GM19467 (cell line): ENCODE measurements around the gene LHB.
"Not testable (repeated sequence)": the region's sequence is repeated elsewhere in the genome, so short reads cannot be mapped to it uniquely, and the experiment has no call there.

Experiments
- ATAC-seq: cut with Tn5 transposase; IDR thresholded peaks from one replicate; pipeline ENCODE4 v1.9.1; 2021; ENCODE audit warnings: mild to moderate bottlenecking, moderate library complexity; ENCODE audit not compliant: unreplicated experiment

LHB gene

GRCh38 chr19:49038557-49039276, 21.8 kb upstream of the LHB start:
- ATAC-seq: not testable (repeated sequence)

- not testable (repeated sequence) for ATAC-seq
Measured at GRCh38 chr19:49038111-49038510, 21.2 kb upstream of the LHB start.

- ATAC-seq: not testable (repeated sequence)
Measured at GRCh38 chr19:49036815-49037214, 19.9 kb upstream of the LHB start, which contains the start of gene CGB1. TSS of gene CGB1 (minus strand) at chr19:49036895. CDS start at chr19:49036711, 184 bp downstream.

- ATAC-seq: not testable (repeated sequence)
Measured at GRCh38 chr19:49031642-49032301, 14.9 kb upstream of the LHB start, which contains the start of gene CGB2. TSS of gene CGB2 (plus strand) at chr19:49031890. CDS start at chr19:49032096, 206 bp downstream.

GRCh38 chr19:49030323-49030722, 13.4 kb upstream of the LHB start:
- ATAC-seq: not testable (repeated sequence)

- ATAC-seq: not testable (repeated sequence)
Measured at GRCh38 chr19:49029749-49030148, 12.9 kb upstream of the LHB start.

- ATAC-seq: not testable (repeated sequence)
Measured at GRCh38 chr19:49028686-49029085, 11.8 kb upstream of the LHB start.

- ATAC-seq: not testable (repeated sequence)
Measured at GRCh38 chr19:49025599-49025998, 8.7 kb upstream of the LHB start.

- ATAC-seq: not testable (repeated sequence)
Measured at GRCh38 chr19:49025088-49025487, 8.2 kb upstream of the LHB start.

GRCh38 chr19:49024233-49024632, 7.3 kb upstream of the LHB start, which contains the start of gene CGB3:
TSS of gene CGB3 (minus strand) at chr19:49024333. CDS start at chr19:49023971, 362 bp downstream.
- not testable (repeated sequence) for ATAC-seq

GRCh38 chr19:49022116-49022515, 5.2 kb upstream of the LHB start:
- no peak for ATAC-seq

- no peak for ATAC-seq
Measured at GRCh38 chr19:49020931-49021895, 4.3 kb upstream of the LHB start.

GRCh38 chr19:49020342-49020741, 3.5 kb upstream of the LHB start:
- no peak for ATAC-seq

GRCh38 chr19:49019242-49019932, 2.5 kb upstream of the LHB start:
- no peak for ATAC-seq

GRCh38 chr19:49018388-49019241, 1.7 kb upstream of the LHB start:
- ATAC-seq: not testable (repeated sequence)

GRCh38 chr19:49017666-49018351, 918 bp upstream of the LHB start:
- ATAC-seq: no peak

GRCh38 chr19:49016067-49016839, 638 bp downstream of the LHB start:
- ATAC-seq: no peak

GRCh38 chr19:49014870-49015255, 2.0 kb downstream of the LHB start:
- ATAC-seq: no peak
